OCI-LY1 (cell line): ENCODE results near the gene FMN1.

Experiments used
- H2AFZ ChIP-seq: fragments of 200-600 bp; sonication (generic), shearing (Covaris generic); 2 replicates; pipeline ENCODE4 v1.6.0; 2014; ENCODE audit warnings: antibody characterized with exemption, mild to moderate bottlenecking, low read length
- H3F3A ChIP-seq: fragments of 200-600 bp; sonication (generic), shearing (Covaris generic); 2 replicates; pipeline ENCODE4 v1.6.0; 2014; ENCODE audit warnings: mild to moderate bottlenecking, antibody characterized with exemption, low read length, moderate library complexity; ENCODE audit not compliant: insufficient read depth
- H3K27ac ChIP-seq: fragments of 200-600 bp; sonication (generic); 2 replicates; pipeline ENCODE4 v1.5.1; 2014; ENCODE audit warnings: low read length, mixed run types, mild to moderate bottlenecking, low read depth; ENCODE audit not compliant: poor library complexity, severe bottlenecking
- H3K27me3 ChIP-seq: fragments of 200-600 bp; sonication (generic); 2 replicates; pipeline ENCODE4 v1.6.0; 2014; ENCODE audit warnings: antibody characterized with exemption, mild to moderate bottlenecking, low read length, moderate library complexity; ENCODE audit not compliant: insufficient read depth
- H3K36me3 ChIP-seq: fragments of 200-600 bp; sonication (generic); 2 replicates; pipeline ENCODE4 v1.6.1; 2014; ENCODE audit warnings: mild to moderate bottlenecking, antibody characterized with exemption, low read length, moderate library complexity, mixed read lengths; ENCODE audit not compliant: insufficient read depth
- H3K4me1 ChIP-seq: fragments of 200-600 bp; sonication (generic); 2 replicates; pipeline ENCODE4 v1.5.1; 2014; ENCODE audit warnings: mild to moderate bottlenecking, low read length, moderate library complexity; ENCODE audit not compliant: insufficient read depth, severe bottlenecking
- H3K4me2 ChIP-seq: fragments of 200-600 bp; sonication (generic), shearing (Covaris generic); 2 replicates; pipeline ENCODE4 v1.6.1; 2014; ENCODE audit warnings: low read length
- H3K4me3 ChIP-seq: fragments of 200-600 bp; sonication (generic); 2 replicates; pipeline ENCODE4 v1.5.1; 2014; ENCODE audit warnings: low read length, low read depth, mild to moderate bottlenecking, mixed read lengths; ENCODE audit not compliant: poor library complexity, severe bottlenecking
- H3K79me2 ChIP-seq: fragments of 200-600 bp; shearing (Covaris generic); 2 replicates; pipeline ENCODE4 v1.6.1; 2016; ENCODE audit warnings: mixed run types, low read length, mixed read lengths; ENCODE audit not compliant: insufficient read depth
- H3K9ac ChIP-seq: fragments of 200-600 bp; sonication (generic), shearing (Covaris generic); 2 replicates; pipeline ENCODE4 v1.6.1; 2014; ENCODE audit warnings: mild to moderate bottlenecking, low read length, mixed read lengths
- H3K9me2 ChIP-seq: fragments of 200-600 bp; sonication (generic), shearing (Covaris generic); 2 replicates; pipeline ENCODE4 v1.6.1; 2014; ENCODE audit warnings: low read depth, mild to moderate bottlenecking, low read length, mixed read lengths
- H3K9me3 ChIP-seq: fragments of 200-600 bp; shearing (Covaris generic); 2 replicates; pipeline ENCODE4 v1.6.1; 2014; ENCODE audit warnings: low read length, mixed read lengths
- H4K20me1 ChIP-seq: fragments of 200-600 bp; sonication (generic), shearing (Covaris generic); 2 replicates; pipeline ENCODE4 v1.6.0; 2016; ENCODE audit warnings: mild to moderate bottlenecking, low read length; ENCODE audit not compliant: insufficient read depth
- CTCF ChIP-seq: fragments of 200-600 bp; sonication (generic), shearing (Covaris generic); IDR thresholded peaks from 2 replicates; pipeline ENCODE4 v1.5.1; 2017; ENCODE audit warnings: mild to moderate bottlenecking, antibody characterized with exemption, low read length, moderate library complexity, mixed read lengths
- EZH2 ChIP-seq: fragments of 200-600 bp; sonication (generic), shearing (Covaris generic); IDR thresholded peaks from 2 replicates; pipeline ENCODE4 v1.8.0; 2017; ENCODE audit warnings: borderline replicate concordance, mixed run types, mild to moderate bottlenecking, antibody characterized with exemption, low read length, moderate library complexity, mixed read lengths

FMN1 gene

GRCh38 chr15:33182926-33183325, 11.6 kb downstream of the FMN1 start:
- Histone ChIP-seq H3K9me2 (no peaks in the 10 kb centered on the region), H3K4me2 (no peak overlapping the region)
- TF ChIP-seq EZH2: no peak
- no peak for TF ChIP-seq CTCF

GRCh38 chr15:33182278-33182905, 12.1 kb downstream of the FMN1 start:
- Histone ChIP-seq H3K4me2 (no peak overlapping the region), H3K27ac (no peak overlapping the region), H3K9me3 (no peaks in the 10 kb centered on the region)

More at GRCh38 chr15:33182926-33183325, 11.6 kb downstream of the FMN1 start:
- no peaks in the 10 kb centered on the region for H3K36me3 ChIP-seq
- H3K79me2 ChIP-seq: no peaks in the 10 kb centered on the region
- H3K27ac ChIP-seq: no peak overlapping the region
- H3K9ac ChIP-seq: no peak overlapping the region
- H3K9me3 ChIP-seq: no peaks in the 10 kb centered on the region
- H3K4me3 ChIP-seq: no peak overlapping the region
- H3K27me3 ChIP-seq: no peaks in the 10 kb centered on the region
- no peaks in the 10 kb centered on the region for H3F3A ChIP-seq
- no peaks in the 10 kb centered on the region for H4K20me1 ChIP-seq
- H2AFZ ChIP-seq: no peak overlapping the region
- no peaks in the 10 kb centered on the region for H3K4me1 ChIP-seq

GRCh38 chr15:33179874-33180273, 14.6 kb downstream of the FMN1 start:
- Histone ChIP-seq H3K4me2 (no peak overlapping the region), H3K9me3 (no peaks in the 10 kb centered on the region), H3K9me2 (no peaks in the 10 kb centered on the region), H3K27me3 (no peaks in the 10 kb centered on the region), H4K20me1 (no peaks in the 10 kb centered on the region), H3K36me3 (no peaks in the 10 kb centered on the region), H3K4me1 (no peaks in the 10 kb centered on the region), H3K9ac (no peak overlapping the region), H3K79me2 (no peaks in the 10 kb centered on the region), H3K4me3 (no peak overlapping the region), H3F3A (no peaks in the 10 kb centered on the region), H2AFZ (no peak overlapping the region), H3K27ac (no peak overlapping the region)
- TF ChIP-seq EZH2 (no peak), CTCF (no peak)

More at GRCh38 chr15:33182278-33182905, 12.1 kb downstream of the FMN1 start:
- Histone ChIP-seq H4K20me1 (no peaks in the 10 kb centered on the region), H3K9me2 (no peaks in the 10 kb centered on the region), H3K36me3 (no peaks in the 10 kb centered on the region), H3F3A (no peaks in the 10 kb centered on the region), H3K4me1 (no peaks in the 10 kb centered on the region), H3K79me2 (no peaks in the 10 kb centered on the region), H3K4me3 (no peak overlapping the region), H3K27me3 (no peaks in the 10 kb centered on the region), H3K9ac (no peak overlapping the region), H2AFZ (no peak overlapping the region)
- TF ChIP-seq EZH2 (no peak), CTCF (no peak)
